ENCODE data around the gene CTSH.

- TF ChIP-seq POLR2A (IDR thresholded peaks at IDR 0.05; ENCODE audit: low read depth, low read length): no peak
- no peak for TF ChIP-seq TAF1 (IDR thresholded peaks at IDR 0.05; ENCODE audit: borderline replicate concordance, low read depth, low read length)
- no peak for TF ChIP-seq POLR2AphosphoS5 (IDR thresholded peaks at IDR 0.05; ENCODE audit: low read depth, low read length)
These were observed 12.7 kb upstream of the CTSH start for GRCh38 chr15:78957416-78958093.
